ENCODE results near the gene MCC.

DNA sequence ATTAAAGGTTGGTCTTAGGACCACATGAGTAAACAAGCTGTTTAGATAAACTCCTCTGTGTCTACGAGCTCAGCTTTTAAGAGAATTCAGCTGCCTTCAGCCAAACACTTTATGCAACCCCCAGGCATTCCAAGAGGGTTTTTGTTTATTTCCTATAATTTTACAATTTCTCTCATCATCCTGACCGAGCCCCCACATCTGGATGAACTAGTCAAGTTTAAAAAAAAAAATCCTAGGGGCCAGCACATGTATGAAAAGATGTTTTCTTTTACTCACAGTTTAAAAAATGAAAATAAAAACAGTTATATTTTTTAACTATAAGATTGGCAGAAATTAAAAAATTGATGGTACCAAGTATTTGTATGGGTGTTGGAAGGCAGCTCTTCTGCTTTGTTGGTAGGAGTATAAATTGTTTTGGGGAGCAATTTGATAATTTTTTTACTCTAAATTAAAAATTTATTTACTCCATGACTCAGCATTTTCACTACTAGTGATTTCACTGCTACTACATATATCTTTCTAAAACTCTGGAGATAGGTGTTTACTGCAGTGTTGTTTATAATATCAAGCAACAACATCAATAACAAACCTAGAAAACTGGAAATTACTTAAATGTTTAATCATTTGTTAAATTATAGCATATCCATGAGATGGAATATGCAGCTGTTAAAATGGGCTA is 43.4 kb upstream of the MCC start:
- no peak for TF ChIP-seq GATA2 (IDR thresholded peaks at IDR 0.05; ENCODE audit: low read depth, low read length)
- no peak for TF ChIP-seq GATA3 (IDR thresholded peaks at IDR 0.05; ENCODE audit: low read depth, low read length)
